Astrocyte (in vitro differentiated cells and primary cell): ENCODE measurements around the gene CMYA5. TPM values are rescaled to one million over a fixed set of nuclear protein-coding genes. Genes with fewer than 3 reads are reported as not detected.

ENCODE experiments used
- DNase-seq: peaks from one replicate; pipeline ENCODE4 v3.0.0-alpha.2; 2010; ENCODE audit warnings: low read depth
- FAIRE-seq: peaks from 2 replicates; lab custom pipeline; 2011; peaks lifted over from hg19 to GRCh38; lab: Jason Lieb, UNC
- H2AFZ ChIP-seq: 2 replicates; pipeline ENCODE4 v1.6.0; 2012; ENCODE audit warnings: low read depth, low read length, inconsistent platforms
- H3K27ac ChIP-seq: 2 replicates; pipeline ENCODE4 v1.5.1; 2011; ENCODE audit warnings: low read depth, low read length, inconsistent platforms
- H3K27me3 ChIP-seq: 2 replicates; pipeline ENCODE4 v1.6.0; 2011; ENCODE audit warnings: low read length, inconsistent platforms; ENCODE audit not compliant: insufficient read depth
- H3K36me3 ChIP-seq: 2 replicates; pipeline ENCODE4 v1.5.1; 2011; ENCODE audit warnings: low read length, inconsistent platforms; ENCODE audit not compliant: insufficient read depth
- H3K4me1 ChIP-seq: 2 replicates; pipeline ENCODE4 v1.5.1; 2011; ENCODE audit warnings: low read length, inconsistent platforms; ENCODE audit not compliant: insufficient read depth
- H3K4me2 ChIP-seq: 2 replicates; pipeline ENCODE4 v1.6.0; 2012; ENCODE audit warnings: low read length, inconsistent platforms
- H3K4me3 ChIP-seq: 2 replicates; pipeline ENCODE4 v1.5.1; 2011; ENCODE audit warnings: low read depth, mild to moderate bottlenecking, low read length, inconsistent platforms; ENCODE audit not compliant: insufficient read depth
- H3K79me2 ChIP-seq: 2 replicates; pipeline ENCODE4 v1.6.0; 2012; ENCODE audit warnings: mild to moderate bottlenecking, low read length, inconsistent platforms; ENCODE audit not compliant: insufficient read depth
- H3K9ac ChIP-seq: 2 replicates; pipeline ENCODE4 v1.6.0; 2012; ENCODE audit warnings: mild to moderate bottlenecking, low read length, inconsistent platforms
- H3K9me3 ChIP-seq: 2 replicates; pipeline ENCODE4 v1.5.1; 2012; ENCODE audit warnings: low read depth, mild to moderate bottlenecking, low read length, inconsistent platforms; ENCODE audit not compliant: insufficient read depth
- H4K20me1 ChIP-seq: 2 replicates; pipeline ENCODE4 v1.6.0; 2012; ENCODE audit warnings: low read length, inconsistent platforms; ENCODE audit not compliant: insufficient read depth
- H3K27ac Mint-ChIP-seq: one replicate; pipeline ENCODE4 v1.8.0; 2021; ENCODE audit warnings: mild to moderate bottlenecking, mixed read lengths; ENCODE audit not compliant: unreplicated experiment
- H3K27me3 Mint-ChIP-seq: one replicate; pipeline ENCODE4 v1.8.0; 2021; ENCODE audit warnings: low read depth, mixed read lengths; ENCODE audit not compliant: unreplicated experiment
- H3K36me3 Mint-ChIP-seq: one replicate; pipeline ENCODE4 v1.8.0; 2021; ENCODE audit warnings: low read depth, mixed read lengths; ENCODE audit not compliant: unreplicated experiment
- H3K4me1 Mint-ChIP-seq: one replicate; pipeline ENCODE4 v1.8.0; 2021; ENCODE audit warnings: low read depth, mixed read lengths; ENCODE audit not compliant: unreplicated experiment
- H3K4me3 Mint-ChIP-seq: one replicate; pipeline ENCODE4 v1.8.0; 2021; ENCODE audit warnings: mild to moderate bottlenecking, moderate library complexity, mixed read lengths; ENCODE audit not compliant: unreplicated experiment
- H3K9me3 Mint-ChIP-seq: one replicate; pipeline ENCODE4 v1.8.0; 2021; ENCODE audit warnings: mild to moderate bottlenecking, mixed read lengths; ENCODE audit not compliant: unreplicated experiment
- CTCF ChIP-seq: IDR thresholded peaks from 2 replicates; pipeline ENCODE4 v1.5.1; 2011; ENCODE audit warnings: low read depth, mild to moderate bottlenecking, inconsistent platforms, low read length, moderate library complexity; ENCODE audit not compliant: insufficient read depth
- EZH2 ChIP-seq: IDR thresholded peaks from 2 replicates; pipeline ENCODE4 v1.6.1; 2012; ENCODE audit warnings: mild to moderate bottlenecking, low read length, inconsistent platforms; ENCODE audit not compliant: insufficient read depth
- total RNA-seq: library from RNA; stranded (reverse); gene quantifications from 2 replicates; pipeline ENCODE4 v1.2.1, GENCODE V29; 2021

CMYA5 gene
- total RNA-seq, 1 donor from 2014 or later = 1.2 TPM

DNA sequence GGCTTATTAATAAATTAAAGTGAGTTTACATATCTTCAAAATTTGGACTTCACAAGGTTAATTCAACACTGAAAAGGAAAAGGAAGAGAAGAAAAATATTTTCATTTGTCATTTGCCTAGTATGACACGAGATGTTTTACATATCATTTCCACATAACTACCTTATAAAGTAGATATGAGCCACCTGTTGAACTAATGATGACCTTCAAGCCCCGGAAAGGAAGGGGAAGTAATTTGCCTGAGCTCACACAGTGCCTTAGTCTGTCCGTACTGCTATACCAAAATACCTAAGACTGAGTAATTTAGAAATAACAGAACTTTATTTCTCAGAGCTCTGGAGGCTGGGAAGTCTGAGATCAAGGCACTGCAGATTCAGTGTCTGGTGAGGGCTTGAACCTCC, 17.9 kb downstream of the CMYA5 start:
- DNase-seq (no peak), FAIRE-seq (no peak)
- Histone ChIP-seq H2AFZ (no peak overlapping the region), H4K20me1 (no peaks in the 10 kb centered on the region), H3K4me2 (no peak overlapping the region), H3K4me1 (no peaks in the 10 kb centered on the region), H3K9ac (no peak overlapping the region), H3K27me3 (no peaks in the 10 kb centered on the region), H3K36me3 (no peaks in the 10 kb centered on the region), H3K4me3 (no peak overlapping the region), H3K27ac (no peak overlapping the region), H3K9me3 (no peaks in the 10 kb centered on the region), H3K79me2 (no peaks in the 10 kb centered on the region)
- H3K27me3 Mint-ChIP-seq = no peaks in the 10 kb centered on the region
- H3K4me1 Mint-ChIP-seq = no peaks in the 10 kb centered on the region
- no peak overlapping the region for H3K4me3 Mint-ChIP-seq
- H3K27ac Mint-ChIP-seq = no peak overlapping the region
- peaks cover 6% of the 10 kb centered on the region for H3K36me3 Mint-ChIP-seq
- no peaks in the 10 kb centered on the region for H3K9me3 Mint-ChIP-seq
- TF ChIP-seq CTCF (no peak), EZH2 (no peak)

- H3K27ac Mint-ChIP-seq = no peak overlapping the region
- no peaks in the 10 kb centered on the region for H3K27me3 Mint-ChIP-seq
- Histone ChIP-seq H3K4me2 (no peak overlapping the region), H3K27ac (no peak overlapping the region), H3K9ac (no peak overlapping the region), H3K4me1 (no peaks in the 10 kb centered on the region), H3K4me3 (no peak overlapping the region), H2AFZ (no peak overlapping the region), H3K9me3 (no peaks in the 10 kb centered on the region), H4K20me1 (no peaks in the 10 kb centered on the region), H3K27me3 (no peaks in the 10 kb centered on the region), H3K36me3 (no peaks in the 10 kb centered on the region), H3K79me2 (no peaks in the 10 kb centered on the region)
- no peak overlapping the region for H3K4me3 Mint-ChIP-seq
- no peaks in the 10 kb centered on the region for H3K4me1 Mint-ChIP-seq
- no peak for TF ChIP-seq EZH2
- no peak for TF ChIP-seq CTCF
- peaks cover 2% of the 10 kb centered on the region for H3K9me3 Mint-ChIP-seq
- no peak for FAIRE-seq
- no peak for DNase-seq
- no peaks in the 10 kb centered on the region for H3K36me3 Mint-ChIP-seq
Measured at GRCh38 chr5:79712741-79713140, 23.1 kb downstream of the CMYA5 start.

DNA sequence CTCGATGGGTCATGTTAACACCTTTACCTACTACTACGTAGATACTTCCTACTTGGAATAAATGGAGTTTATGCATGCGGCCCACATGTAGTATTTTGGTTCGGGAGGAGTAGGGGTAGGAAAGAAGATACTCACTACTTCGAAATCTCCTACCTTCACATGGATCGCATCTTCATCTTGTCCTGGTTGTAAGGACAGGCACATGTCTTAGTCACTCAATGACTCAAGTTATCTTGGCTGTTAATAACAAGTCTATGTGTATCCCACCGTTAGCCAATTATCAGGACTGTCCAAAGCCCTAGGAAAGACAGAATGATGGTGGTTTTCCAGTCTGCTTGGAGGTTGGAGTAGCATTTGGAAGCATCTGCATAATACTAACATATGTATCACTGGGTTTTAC, 24.1 kb downstream of the CMYA5 start:
- no peak for DNase-seq
- no peak overlapping the region for H3K9ac ChIP-seq
- Mint-ChIP-seq H3K27ac (no peak overlapping the region), H3K36me3 (no peaks in the 10 kb centered on the region), H3K4me1 (no peaks in the 10 kb centered on the region), H3K4me3 (no peak overlapping the region), H3K27me3 (no peaks in the 10 kb centered on the region), H3K9me3 (peaks cover 2% of the 10 kb centered on the region)
- no peaks in the 10 kb centered on the region for H3K36me3 ChIP-seq
- H3K4me3 ChIP-seq = no peak overlapping the region
- no peaks in the 10 kb centered on the region for H3K4me1 ChIP-seq
- no peaks in the 10 kb centered on the region for H3K9me3 ChIP-seq
- no peak overlapping the region for H2AFZ ChIP-seq
- TF ChIP-seq EZH2 (no peak), CTCF (no peak)
- H4K20me1 ChIP-seq = no peaks in the 10 kb centered on the region
- H3K27ac ChIP-seq = no peak overlapping the region
- H3K27me3 ChIP-seq = no peaks in the 10 kb centered on the region
- H3K4me2 ChIP-seq = no peak overlapping the region
- no peak for FAIRE-seq
- no peaks in the 10 kb centered on the region for H3K79me2 ChIP-seq
